NOMO-1 (cell line): Measurements from ENCODE around the gene USP36.

Experiments
- DNase-seq, 2 experiments: peaks; one replicate each; lab custom pipeline; 2025; ENCODE audit not compliant: unreplicated experiment in 2 of 2; lab: John Stamatoyannopoulos, UW

Gene USP36

DNA sequence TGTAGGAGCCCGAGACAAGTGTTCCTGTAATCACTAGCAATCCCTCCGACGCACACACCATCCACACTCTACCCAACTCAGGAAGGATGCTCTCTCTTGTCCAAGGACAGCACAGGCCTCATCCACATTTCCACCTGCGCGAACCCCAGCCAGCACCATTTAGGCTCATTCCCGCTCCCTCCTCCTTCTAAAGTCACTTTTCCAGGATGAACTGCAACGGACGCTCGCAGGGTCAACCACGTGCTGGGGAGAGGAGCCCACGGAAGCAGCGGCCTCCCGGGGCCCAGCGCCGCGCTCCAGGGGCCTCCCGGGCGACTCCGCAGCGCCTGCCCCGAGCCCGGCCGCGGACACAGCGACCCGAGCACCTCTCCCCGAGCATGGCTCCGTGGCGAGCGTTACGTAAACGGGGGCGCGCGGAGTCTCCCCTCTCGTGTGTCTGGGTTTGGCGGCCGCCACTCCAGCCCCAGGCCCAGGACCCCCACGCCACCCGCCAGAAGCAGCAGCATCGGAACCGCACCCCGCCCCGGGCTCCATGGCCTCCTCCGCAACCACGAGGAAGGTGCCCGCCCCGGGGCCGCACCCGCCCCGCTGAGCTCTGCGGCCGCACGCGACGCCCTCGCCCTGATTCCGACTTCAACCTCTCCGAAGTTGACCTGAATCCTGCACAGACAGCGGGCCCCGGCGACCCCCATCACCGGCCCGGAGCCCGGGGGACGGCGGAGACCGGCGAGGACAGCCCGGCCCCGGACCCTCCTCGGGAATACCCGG lies 668 bp downstream of the USP36 start:
- peak; percentile 16 to 40 for DNase-seq

DNA sequence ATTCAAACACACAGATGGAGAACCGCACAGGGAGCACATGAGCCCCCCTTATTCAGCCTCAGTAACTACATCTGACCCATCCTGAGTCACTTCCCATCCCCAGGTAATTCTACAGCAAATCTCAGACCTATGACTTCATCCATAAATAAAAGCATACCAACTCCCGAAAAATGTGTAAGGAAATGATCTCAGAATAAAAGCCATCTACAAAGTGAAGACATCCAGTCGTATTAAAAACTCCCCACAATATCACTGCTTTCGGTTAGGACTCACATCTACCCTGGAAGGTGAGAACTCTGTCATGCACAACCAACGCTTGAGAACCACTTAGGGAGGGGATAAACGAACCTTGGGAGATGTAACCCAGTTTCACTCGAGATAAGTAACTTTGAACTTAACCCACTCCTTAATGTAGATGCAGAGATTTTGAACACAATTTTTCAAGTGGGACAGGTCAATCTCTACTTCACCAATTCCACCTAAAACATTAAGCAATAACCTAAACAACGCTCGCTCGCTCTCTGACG lies 1.3 kb downstream of the USP36 start:
- no peak for DNase-seq

GRCh38 chr17:78838574-78839005 lies 2.0 kb downstream of the USP36 start:
- DNase-seq: no peak

GRCh38 chr17:78836420-78837021 lies 4.1 kb downstream of the USP36 start:
- DNase-seq: no peak

DNA sequence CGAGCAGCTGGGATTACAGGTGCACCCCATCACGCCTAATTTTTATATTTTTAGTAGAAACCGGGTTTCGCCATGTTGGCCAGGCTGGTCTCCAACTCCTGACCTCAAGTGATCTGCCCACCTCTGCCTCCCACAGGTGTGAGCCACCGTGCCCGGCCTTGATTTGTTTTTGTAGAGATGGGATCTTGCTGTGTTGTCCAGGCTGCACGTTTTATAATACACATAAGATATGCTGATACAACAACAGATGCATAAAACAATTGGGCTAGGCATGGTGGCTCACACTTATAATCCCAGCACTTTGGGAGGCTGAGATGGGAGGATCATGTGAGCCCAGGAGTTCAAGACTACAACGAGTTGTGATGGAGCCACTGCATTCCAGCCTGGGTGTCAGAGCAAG lies 6.0 kb downstream of the USP36 start:
- no peak for DNase-seq

DNA sequence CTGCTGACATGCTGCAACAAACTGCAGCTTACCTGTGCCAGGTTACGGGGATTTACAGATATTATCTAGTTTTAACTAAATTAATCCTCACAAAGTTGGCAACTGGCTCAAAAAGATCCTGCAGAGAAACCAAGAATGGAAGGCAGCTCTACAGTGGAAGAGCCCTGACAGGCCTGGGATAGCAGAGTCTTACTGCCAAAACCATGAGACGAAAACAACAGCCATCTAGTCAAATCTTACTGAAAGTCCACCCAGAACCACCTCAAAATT lies 8.1 kb downstream of the USP36 start:
- DNase-seq: no peak

DNA sequence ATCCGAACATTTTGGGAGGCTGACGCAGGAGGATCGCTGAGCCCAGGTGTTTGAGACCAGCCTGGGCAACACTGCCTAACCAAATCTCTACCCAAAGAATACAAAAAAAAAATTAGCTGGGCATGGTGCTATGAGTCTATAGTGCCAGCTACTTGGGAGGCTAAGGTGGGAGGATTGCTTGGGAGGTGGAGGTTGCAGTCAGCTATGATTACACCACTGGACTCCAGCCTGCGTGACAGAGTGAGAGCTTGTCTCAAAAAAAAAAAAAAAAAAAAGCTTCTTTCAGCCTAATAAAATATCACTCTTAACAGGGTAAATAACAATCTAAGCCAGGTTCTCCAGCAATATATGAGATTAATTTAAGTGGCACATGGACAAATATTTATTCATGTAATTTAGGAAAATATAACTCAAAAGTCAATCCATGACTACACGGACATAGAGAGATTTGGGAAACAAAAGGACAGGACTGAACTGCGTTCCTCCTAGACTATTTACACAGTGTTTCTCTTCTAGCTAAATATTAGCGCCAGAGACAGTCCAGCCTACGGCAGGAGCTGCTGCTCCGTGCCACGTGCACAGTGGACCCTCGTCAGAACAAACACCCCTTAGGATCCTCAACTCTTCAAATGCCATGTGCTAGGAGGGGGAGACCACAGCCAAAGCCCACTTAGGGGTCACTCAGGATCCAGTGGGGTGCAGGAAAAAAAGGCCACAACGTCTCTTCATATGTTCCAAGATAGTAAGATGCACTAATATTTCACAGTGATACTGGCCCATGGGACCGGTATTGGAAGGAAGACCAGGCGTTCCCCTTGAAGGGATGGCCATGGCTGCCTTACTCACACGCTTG lies 8.7 kb downstream of the USP36 start:
- DNase-seq: no peak

DNA sequence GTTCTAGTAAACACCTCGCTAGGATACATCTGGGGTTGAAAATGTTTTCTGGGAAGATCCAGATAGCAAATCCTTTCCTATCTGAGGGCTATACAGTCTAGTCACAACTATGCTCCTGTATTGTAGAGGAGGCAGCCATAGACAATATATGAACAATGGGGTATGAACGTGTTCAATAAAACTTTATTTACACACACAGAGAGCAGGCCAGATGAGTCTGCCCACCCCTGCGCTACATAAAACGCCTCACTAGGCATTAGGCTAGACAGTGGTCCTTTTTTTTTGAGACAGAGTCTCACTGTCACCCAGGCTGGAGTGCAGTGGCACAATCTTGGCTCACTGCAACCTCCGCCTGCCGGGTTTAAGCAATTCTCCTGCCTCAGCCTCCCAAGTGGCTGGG lies 11.1 kb downstream of the USP36 start:
- no peak for DNase-seq

DNA sequence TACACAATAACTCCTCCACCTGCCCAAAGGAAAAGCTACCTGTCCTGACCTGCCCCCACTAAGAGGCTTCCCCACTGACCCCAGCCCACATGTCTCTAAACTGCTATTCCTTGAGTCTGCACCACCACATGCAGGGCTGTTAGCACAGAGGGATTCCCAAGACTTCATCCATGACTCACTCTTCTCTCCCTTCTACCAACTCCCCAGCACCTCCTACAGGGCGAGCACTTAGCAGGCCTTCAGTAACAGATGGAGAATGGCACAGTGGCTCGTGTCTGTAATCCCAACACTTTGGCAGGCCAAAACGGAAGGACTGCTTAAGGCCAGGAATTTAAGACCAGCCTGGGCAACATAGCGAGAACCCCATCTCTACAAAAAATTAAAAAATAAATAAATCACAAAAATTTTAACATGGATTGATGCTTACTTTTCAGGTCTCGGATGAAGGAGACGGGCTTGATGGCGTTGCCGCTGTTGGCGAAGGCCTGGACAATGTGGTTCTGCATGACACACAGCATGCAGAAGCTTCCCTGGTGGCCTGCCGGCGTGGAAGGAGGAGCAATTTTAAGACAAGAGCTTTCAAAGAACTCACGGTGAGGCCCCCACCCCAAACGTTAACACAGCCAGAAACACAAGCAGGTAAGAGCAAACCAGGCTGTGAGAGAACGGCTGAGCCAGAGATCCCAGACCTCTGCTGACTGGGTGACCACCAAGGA lies 12.0 kb downstream of the USP36 start:
- no peak for DNase-seq

DNA sequence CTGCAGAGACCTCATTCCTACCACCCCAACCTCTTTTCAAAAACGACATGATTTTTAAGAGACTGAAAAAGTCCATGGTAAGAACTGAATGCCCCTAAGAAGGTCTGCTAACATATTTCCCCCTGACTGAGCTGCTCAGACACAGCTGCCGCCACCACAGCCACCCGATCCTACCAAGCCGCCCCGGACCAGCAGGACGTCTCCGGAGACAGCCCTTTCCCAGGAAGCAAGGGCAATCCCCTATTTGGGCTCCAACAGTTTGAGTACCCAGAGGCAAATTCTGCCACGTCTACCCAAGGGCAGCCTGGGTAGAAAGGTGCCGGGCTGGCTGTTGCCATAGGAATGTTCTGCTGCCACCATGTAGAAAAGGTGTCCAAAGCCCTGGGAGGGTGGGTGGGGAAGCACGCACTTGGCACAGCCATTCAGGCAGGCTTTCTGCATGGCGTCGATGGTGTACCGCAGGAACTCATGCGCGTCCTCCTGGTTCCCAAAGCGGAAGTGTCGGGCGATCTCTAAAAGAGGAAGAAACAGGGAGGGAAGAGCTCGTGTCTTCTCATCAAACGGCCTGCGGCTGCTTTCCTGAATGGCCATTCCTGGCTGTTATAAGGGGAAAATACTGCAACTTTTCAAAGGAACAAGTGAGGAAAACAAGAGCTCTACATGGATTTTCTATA lies 13.6 kb downstream of the USP36 start:
- peak in 1 of 2 experiments; percentile 39 for DNase-seq

DNA sequence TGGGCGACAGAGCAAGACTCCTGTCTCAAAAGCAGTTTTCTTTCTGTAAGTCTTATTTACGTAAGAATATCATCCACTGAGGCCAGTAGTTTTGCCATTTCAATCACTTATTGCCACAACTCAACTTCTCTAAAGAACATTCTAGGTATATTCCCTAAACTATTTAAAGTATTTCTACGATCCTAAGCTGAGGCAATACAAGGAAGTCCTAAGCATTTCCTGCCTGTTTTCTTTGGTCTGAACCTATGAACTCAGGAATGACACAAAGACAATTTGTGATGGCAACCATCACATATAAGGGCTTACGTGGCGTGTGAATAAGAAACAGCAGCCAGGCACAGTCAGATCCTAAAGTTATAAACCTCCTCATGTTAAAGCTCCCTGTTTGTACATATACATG lies 14.2 kb downstream of the USP36 start:
- DNase-seq: no peak

- no peak for DNase-seq
These were observed 14.9 kb downstream of the USP36 start for GRCh38 chr17:78825696-78826095.

GRCh38 chr17:78824240-78824639 lies 16.4 kb downstream of the USP36 start:
- no peak for DNase-seq

DNA sequence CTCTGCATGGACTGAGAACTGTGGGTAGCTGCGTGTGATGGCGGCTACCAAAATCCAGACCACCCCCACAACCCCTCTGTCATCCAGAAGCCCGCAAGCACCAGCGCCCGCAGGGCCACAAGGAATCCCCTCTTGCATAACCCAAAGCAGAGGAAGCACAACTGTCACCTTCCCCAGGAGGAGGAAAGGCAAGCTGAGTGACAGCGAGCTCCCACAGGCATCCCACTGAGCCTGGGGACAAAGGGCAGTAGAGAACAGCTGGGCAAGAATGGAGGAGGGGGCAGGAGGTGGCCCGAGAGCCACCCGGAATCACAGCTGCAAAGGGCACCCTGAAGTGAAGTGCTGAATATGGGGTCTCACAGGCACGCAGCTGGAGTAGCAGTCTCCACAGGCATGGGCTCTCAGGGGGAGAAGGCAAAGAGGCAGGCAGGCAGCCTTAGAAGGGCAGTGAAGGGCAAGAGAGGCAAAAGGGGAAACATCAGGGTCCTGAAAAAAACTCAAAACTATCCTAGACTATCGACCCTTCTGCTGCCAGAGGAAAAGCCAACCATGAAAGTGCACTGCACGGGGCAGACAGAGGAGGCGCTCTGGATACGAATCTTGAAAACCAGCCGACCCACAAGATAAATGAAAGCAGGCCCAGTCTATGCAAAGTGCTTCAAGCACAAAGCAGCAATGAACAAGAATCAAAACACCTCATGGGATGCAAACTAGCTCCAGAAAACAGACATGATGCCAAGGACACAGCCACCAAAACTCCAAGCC lies 17.1 kb downstream of the USP36 start:
- DNase-seq: no peak

- DNase-seq: no peak
These were observed 18.1 kb downstream of the USP36 start for GRCh38 chr17:78822552-78822951.

- DNase-seq: no peak
These were observed 18.7 kb downstream of the USP36 start for GRCh38 chr17:78821961-78822360.

- no peak for DNase-seq
These were observed 19.8 kb downstream of the USP36 start for GRCh38 chr17:78820841-78821240.

- DNase-seq: no peak
These were observed 20.5 kb downstream of the USP36 start for GRCh38 chr17:78819806-78820792.

DNA sequence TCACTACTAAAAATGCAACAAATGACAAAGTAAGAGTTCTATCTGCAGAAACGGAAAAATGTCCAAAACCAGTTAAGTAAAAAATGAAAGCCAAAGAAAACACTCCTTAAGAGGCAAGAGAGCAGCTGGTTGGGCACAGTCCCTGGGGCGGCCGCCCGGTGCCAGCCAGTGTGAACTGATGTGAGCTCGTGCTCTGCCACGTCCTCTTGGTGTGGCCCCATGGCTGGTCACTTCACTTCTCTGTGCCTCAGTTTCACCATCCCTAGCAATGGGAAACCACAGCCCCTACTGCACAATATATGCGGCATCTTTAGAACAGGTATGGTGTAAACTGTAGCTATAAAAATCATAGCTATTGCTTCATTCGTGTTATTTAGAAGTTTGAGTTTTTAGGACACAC lies 21.2 kb downstream of the USP36 start:
- no peak for DNase-seq
